ENCODE measurements around the gene INO80C. TPM values are rescaled to one million over a fixed set of nuclear protein-coding genes. Genes with fewer than 3 reads are reported as not detected.

The INO80C gene
- total RNA-seq, 1 experiment from 2014 or later: 42.3 TPM

DNA sequence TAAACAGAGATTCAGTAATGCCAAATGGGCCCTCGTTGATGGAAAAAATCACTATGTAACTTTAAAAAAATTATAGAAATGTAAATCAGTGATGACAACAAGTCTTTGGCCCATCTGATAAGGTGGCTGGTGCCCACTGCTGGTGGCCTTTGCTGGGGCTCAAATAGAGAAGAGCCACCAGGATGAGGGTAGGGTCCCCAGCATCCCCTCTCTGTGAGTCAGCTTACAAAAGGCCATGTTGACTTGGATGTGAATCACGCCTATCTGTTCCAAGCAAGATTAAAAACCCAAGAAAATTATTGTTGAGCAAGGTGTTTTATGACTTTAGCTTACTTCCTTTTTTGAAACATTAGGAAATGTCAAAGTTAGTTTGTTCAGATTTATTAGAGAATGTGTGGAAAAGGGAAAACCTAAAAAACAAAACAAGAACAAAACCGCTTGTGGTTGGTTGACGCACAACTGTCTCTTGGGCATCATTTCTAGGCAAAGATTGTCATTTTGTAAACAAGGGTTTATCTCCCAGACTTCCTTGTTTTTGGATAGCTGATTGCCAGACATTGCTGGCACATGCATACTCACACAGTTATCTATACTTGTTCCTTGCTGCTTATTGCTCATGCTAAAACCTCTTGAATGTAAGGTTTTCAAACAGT, 66.9 kb downstream of the INO80C start:
- ATAC-seq (no peak), DNase-seq (ENCODE audit: low spot score) (no peak)
- Mint-ChIP-seq H3K36me3 (no peaks in the 10 kb centered on the region), H3K27ac (no peak overlapping the region), H3K27me3 (ENCODE audit: low read depth) (no peaks in the 10 kb centered on the region), H3K4me3 (no peak overlapping the region), H3K4me1 (no peaks in the 10 kb centered on the region), H3K9me3 (no peaks in the 10 kb centered on the region; the same call in 1 of the 2 replicates)
- POLR2A ChIA-PET: no interaction called here
- TF ChIP-seq ZNF416 (CRISPR knock-in tag; IDR thresholded peaks at IDR 0.05): no peak
- TF ChIP-seq CREB1 (CRISPR knock-in tag; IDR thresholded peaks at IDR 0.05): no peak
- no peak for TF ChIP-seq ERG (CRISPR knock-in tag; IDR thresholded peaks at IDR 0.05)
- no peak for TF ChIP-seq CBFB (CRISPR knock-in tag; IDR thresholded peaks at IDR 0.05; ENCODE audit: low read depth)
- TF ChIP-seq TP53 (CRISPR knock-in tag; IDR thresholded peaks at IDR 0.05): no peak
- TF ChIP-seq STAT6 (CRISPR knock-in tag; conservative IDR thresholded peaks at IDR 0.05; ENCODE audit: low read depth): no peak
- TF ChIP-seq SMAD3 (CRISPR knock-in tag; IDR thresholded peaks at IDR 0.05; ENCODE audit: borderline replicate concordance): no peak
- TF ChIP-seq, protein P1, sequence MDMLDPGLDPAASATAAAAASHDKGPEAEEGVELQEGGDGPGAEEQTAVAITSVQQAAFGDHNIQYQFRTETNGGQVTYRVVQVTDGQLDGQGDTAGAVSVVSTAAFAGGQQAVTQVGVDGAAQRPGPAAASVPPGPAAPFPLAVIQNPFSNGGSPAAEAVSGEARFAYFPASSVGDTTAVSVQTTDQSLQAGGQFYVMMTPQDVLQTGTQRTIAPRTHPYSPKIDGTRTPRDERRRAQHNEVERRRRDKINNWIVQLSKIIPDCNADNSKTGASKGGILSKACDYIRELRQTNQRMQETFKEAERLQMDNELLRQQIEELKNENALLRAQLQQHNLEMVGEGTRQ (CRISPR knock-in tag; IDR thresholded peaks at IDR 0.05): no peak
- TF ChIP-seq ATF1 (CRISPR knock-in tag; IDR thresholded peaks at IDR 0.05): no peak
- no peak for TF ChIP-seq TEAD4 (CRISPR knock-in tag; IDR thresholded peaks at IDR 0.05)
- TF ChIP-seq, protein P2, sequence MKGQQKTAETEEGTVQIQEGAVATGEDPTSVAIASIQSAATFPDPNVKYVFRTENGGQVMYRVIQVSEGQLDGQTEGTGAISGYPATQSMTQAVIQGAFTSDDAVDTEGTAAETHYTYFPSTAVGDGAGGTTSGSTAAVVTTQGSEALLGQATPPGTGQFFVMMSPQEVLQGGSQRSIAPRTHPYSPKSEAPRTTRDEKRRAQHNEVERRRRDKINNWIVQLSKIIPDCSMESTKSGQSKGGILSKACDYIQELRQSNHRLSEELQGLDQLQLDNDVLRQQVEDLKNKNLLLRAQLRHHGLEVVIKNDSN (CRISPR knock-in tag; IDR thresholded peaks at IDR 0.05): no peak
- CTCF ChIA-PET: no interaction called here

DNA sequence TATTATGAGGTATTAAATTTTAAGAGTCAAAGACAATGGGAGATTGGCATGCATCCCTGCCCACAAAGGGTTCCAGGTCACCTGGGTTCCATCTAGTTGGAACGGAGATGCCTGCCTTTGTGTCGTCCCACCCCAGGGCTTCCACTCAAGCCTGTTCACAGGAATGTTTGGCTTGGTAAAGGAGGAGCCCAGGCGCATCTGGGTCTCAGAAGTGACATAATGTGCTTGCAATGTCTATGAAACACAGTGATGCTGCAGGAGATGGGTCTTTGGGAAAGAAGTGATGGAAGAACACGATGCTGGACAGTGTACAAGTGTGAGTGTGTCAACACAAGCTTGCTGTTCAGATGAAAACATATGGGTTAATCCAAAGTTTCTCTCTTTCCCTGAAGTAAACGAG, 71.0 kb downstream of the INO80C start:
- Mint-ChIP-seq H3K27me3 (ENCODE audit: low read depth) (no peaks in the 10 kb centered on the region), H3K4me1 (peaks cover 12% of the 10 kb centered on the region), H3K36me3 (no peaks in the 10 kb centered on the region), H3K9me3 (no peaks in the 10 kb centered on the region), H3K27ac (no peak overlapping the region), H3K4me3 (no peak overlapping the region)
- ATAC-seq (no peak), DNase-seq (ENCODE audit: low spot score) (no peak)
- ChIA-PET POLR2A (no interaction called here), CTCF (no interaction called here)
- TF ChIP-seq ETV6 (CRISPR knock-in tag; IDR thresholded peaks at IDR 0.05): no peak
- TF ChIP-seq SMAD3 (CRISPR knock-in tag; IDR thresholded peaks at IDR 0.05; ENCODE audit: borderline replicate concordance): no peak
- TF ChIP-seq JAZF1 (CRISPR knock-in tag; IDR thresholded peaks at IDR 0.05): no peak
- TF ChIP-seq, protein P3, sequence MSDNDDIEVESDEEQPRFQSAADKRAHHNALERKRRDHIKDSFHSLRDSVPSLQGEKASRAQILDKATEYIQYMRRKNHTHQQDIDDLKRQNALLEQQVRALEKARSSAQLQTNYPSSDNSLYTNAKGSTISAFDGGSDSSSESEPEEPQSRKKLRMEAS (CRISPR knock-in tag; IDR thresholded peaks at IDR 0.05): no peak
- TF ChIP-seq, protein P4, sequence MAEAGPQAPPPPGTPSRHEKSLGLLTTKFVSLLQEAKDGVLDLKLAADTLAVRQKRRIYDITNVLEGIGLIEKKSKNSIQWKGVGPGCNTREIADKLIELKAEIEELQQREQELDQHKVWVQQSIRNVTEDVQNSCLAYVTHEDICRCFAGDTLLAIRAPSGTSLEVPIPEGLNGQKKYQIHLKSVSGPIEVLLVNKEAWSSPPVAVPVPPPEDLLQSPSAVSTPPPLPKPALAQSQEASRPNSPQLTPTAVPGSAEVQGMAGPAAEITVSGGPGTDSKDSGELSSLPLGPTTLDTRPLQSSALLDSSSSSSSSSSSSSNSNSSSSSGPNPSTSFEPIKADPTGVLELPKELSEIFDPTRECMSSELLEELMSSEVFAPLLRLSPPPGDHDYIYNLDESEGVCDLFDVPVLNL (CRISPR knock-in tag; IDR thresholded peaks at IDR 0.05; ENCODE audit: borderline replicate concordance, low read depth): no peak
- TF ChIP-seq ATF3 (CRISPR knock-in tag; conservative IDR thresholded peaks at IDR 0.05): no peak
- TF ChIP-seq, protein P5, sequence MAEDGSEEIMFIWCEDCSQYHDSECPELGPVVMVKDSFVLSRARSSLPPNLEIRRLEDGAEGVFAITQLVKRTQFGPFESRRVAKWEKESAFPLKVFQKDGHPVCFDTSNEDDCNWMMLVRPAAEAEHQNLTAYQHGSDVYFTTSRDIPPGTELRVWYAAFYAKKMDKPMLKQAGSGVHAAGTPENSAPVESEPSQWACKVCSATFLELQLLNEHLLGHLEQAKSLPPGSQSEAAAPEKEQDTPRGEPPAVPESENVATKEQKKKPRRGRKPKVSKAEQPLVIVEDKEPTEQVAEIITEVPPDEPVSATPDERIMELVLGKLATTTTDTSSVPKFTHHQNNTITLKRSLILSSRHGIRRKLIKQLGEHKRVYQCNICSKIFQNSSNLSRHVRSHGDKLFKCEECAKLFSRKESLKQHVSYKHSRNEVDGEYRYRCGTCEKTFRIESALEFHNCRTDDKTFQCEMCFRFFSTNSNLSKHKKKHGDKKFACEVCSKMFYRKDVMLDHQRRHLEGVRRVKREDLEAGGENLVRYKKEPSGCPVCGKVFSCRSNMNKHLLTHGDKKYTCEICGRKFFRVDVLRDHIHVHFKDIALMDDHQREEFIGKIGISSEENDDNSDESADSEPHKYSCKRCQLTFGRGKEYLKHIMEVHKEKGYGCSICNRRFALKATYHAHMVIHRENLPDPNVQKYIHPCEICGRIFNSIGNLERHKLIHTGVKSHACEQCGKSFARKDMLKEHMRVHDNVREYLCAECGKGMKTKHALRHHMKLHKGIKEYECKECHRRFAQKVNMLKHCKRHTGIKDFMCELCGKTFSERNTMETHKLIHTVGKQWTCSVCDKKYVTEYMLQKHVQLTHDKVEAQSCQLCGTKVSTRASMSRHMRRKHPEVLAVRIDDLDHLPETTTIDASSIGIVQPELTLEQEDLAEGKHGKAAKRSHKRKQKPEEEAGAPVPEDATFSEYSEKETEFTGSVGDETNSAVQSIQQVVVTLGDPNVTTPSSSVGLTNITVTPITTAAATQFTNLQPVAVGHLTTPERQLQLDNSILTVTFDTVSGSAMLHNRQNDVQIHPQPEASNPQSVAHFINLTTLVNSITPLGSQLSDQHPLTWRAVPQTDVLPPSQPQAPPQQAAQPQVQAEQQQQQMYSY (CRISPR knock-in tag; IDR thresholded peaks at IDR 0.05): no peak
- no peak for TF ChIP-seq CREB1 (CRISPR knock-in tag; IDR thresholded peaks at IDR 0.05)
- TF ChIP-seq CBFB (CRISPR knock-in tag; IDR thresholded peaks at IDR 0.05; ENCODE audit: low read depth): no peak
- TF ChIP-seq, protein P6, sequence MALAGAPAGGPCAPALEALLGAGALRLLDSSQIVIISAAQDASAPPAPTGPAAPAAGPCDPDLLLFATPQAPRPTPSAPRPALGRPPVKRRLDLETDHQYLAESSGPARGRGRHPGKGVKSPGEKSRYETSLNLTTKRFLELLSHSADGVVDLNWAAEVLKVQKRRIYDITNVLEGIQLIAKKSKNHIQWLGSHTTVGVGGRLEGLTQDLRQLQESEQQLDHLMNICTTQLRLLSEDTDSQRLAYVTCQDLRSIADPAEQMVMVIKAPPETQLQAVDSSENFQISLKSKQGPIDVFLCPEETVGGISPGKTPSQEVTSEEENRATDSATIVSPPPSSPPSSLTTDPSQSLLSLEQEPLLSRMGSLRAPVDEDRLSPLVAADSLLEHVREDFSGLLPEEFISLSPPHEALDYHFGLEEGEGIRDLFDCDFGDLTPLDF (CRISPR knock-in tag; IDR thresholded peaks at IDR 0.05): no peak
- TF ChIP-seq ZNF232 (CRISPR knock-in tag; IDR thresholded peaks at IDR 0.05): no peak
- no peak for TF ChIP-seq MYBL2 (CRISPR knock-in tag; IDR thresholded peaks at IDR 0.05)

Measured in WTC11 (cell line).